Measurements from ENCODE around the gene CSK.

Gene CSK

DNA sequence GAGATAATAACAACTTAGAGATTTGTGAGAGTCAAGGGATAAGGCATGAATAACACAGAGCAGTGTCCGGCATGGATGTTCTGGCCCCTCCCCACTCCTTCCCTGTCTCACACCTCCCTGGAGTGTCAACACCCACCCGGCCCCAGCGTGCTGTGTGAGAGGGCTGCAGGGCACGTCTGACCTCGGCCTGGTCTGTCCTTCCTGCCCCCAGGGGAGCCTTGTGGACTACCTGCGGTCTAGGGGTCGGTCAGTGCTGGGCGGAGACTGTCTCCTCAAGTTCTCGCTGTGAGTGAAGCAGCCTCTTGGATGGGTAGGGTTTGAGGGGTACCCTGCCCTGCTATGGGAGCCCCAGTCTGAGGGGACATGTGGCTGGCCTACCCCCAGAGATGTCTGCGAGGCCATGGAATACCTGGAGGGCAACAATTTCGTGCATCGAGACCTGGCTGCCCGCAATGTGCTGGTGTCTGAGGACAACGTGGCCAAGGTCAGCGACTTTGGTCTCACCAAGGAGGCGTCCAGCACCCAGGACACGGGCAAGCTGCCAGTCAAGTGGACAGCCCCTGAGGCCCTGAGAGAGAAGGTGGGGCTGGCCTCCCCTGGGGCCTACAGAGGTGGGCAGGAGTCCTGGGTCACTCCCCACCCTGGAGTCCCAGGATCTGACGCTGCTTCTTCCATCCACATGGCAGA lies 19.6 kb downstream of the CSK start:
- DNase-seq (ENCODE audit: low read depth): no peak

DNA sequence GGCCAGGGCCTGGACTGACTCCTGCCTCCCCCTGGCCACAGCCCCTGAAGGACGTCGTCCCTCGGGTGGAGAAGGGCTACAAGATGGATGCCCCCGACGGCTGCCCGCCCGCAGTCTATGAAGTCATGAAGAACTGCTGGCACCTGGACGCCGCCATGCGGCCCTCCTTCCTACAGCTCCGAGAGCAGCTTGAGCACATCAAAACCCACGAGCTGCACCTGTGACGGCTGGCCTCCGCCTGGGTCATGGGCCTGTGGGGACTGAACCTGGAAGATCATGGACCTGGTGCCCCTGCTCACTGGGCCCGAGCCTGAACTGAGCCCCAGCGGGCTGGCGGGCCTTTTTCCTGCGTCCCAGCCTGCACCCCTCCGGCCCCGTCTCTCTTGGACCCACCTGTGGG lies 20.4 kb downstream of the CSK start:
- no peak for DNase-seq (ENCODE audit: low read depth)

DNA sequence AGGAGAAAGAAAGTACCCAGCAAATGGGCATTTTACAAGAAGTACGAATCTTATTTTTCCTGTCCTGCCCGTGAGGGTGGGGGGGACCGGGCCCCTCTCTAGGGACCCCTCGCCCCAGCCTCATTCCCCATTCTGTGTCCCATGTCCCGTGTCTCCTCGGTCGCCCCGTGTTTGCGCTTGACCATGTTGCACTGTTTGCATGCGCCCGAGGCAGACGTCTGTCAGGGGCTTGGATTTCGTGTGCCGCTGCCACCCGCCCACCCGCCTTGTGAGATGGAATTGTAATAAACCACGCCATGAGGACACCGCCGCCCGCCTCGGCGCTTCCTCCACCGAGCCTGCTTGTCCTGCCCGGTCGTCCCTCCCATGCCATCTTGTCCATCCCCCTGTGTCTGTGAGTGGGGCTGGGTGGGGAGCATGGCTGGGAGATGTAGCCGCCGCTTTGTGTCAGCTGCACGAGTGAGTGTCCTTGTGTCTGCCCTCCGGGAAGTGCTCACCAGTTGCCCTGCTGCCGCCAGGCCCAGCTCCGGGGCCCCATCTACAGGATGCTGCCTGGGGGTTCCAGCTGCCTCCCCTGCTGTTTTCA lies 21.1 kb downstream of the CSK start:
- DNase-seq (ENCODE audit: low read depth): no peak

DNA sequence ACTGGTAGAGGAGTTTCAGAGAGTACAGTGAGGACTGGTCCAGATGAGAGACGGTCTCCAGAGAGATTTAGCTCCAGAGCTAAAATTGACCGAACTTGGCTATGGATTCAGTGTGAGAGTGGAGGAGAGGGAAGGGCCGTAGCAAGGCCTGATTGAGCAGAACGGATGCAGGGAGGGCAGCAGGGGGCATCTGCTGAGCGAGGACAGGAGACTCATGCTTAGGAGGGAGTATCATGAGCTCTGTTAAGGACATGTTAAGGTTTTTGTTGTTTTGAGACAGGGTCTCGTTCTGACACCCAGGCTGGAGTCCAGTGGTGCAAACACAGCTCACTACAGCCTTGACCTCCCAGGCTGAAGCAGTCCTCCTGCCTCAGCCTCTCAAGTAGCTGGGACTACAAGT lies 23.1 kb downstream of the CSK start:
- no peak for DNase-seq (ENCODE audit: low read depth)

DNA sequence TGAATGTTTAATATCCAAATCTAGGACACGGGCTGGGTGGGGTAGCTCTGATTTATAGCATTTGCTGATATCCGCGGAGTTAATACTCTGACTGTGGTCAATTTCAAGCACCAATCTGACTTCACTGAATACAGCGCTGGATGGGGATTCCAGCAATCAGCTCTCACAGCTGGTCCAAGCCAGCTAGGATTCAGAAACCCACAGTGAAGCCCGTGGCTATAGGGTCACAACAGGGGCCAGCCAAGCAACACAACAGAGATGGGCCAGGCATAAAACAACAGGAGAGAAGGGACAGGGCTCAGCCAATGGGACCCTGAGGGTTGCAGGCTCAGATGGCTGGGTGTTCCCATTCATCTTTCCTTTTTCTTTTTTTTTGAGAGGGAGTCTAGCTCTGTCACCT lies 25.4 kb downstream of the CSK start:
- DNase-seq (ENCODE audit: low read depth): no peak

DNA sequence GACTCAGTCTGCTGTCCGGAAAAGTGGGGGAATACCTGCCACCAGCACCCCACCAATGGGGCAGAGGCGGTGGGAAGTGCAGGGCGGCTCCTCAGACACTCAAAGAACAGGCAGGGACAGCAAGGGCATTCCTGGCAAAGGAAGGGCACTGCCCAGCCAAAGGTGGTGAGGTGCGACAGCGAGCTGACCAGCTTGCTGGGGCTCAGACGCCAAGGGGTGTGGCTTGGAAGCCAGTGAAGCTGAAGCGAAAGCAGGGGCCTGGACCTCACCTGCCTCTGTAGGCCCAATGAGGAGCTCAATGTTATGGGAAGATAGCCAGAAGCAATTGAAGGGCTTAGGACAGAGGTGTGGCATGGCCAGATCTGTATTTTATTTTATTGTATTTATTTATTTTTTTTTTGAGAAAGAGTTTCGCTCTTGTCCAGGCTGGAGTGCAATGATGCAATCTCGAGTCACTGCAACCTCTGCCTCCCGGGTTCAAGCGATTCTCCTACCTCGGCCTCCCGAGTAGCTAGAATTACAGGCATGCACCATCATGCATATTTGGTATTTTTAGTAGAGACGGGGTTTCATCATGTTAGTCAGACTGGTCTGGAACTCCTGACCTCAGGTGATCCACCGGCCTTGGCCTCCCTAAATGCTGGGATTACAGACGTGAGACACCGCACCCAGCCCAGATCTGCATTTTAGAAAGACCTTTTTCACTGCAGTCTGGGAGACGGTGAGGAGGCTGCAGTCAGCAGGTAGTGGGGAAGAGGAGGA lies 26.4 kb downstream of the CSK start:
- no peak for DNase-seq (ENCODE audit: low read depth)

DNA sequence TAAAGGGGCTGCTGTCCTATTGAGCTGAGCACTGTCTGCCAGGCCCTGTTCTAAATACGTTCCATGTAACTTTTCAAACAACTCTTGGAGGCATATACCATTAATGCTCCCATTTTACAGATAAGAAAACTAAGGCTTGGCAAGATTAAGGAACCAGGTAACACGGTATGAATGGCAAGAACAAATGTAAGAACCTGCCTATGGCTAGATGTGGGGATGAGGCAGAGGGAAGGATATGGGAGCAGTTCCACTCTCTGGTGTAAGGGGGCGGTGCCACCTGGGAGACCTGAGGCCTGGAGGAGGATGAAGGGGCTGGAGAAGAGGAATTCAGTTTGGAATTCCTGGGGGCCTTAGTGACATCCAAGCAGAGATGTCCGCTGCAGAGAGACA lies 27.0 kb downstream of the CSK start:
- DNase-seq (ENCODE audit: low read depth): no peak

DNA sequence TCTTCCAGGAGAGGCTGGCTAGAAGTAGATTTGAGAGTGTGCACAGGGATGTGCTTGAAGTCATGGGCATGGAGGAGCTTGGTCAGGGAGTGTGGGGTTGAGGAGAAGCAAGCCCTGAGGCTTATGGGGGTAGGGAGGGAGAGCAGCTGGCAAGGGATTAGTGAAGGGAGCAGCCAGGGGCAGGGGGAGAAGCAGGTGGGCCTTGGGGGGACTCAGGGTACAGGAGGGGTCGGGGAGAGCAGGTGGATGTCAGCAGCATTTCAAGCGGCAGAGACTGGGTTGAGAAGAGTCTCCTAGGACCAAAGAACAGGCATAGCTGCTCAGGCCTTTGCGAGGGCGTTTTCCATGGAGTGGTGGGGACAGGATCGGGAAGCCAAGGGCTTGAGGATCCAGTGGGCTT lies 27.4 kb downstream of the CSK start:
- DNase-seq (ENCODE audit: low read depth): no peak

DNA sequence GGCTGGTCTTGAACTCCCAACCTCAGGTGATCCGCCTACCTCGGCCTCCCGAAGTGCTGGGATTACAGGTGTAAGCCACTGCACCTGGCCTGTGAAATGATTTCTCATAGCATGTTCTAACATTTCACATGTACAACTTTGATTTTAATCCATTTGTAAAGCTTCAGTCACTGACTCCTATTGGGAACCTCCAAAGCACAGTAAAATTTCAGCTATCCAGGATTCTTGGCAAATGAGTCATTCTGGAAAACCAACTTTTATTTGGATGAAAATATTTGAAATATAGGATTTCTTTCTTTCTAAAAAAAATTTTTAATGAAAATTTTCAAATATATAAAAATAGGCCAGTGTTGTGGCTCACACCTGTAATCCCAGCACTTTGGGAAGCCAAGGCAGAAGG lies 28.1 kb downstream of the CSK start:
- no peak for DNase-seq (ENCODE audit: low read depth)

DNA sequence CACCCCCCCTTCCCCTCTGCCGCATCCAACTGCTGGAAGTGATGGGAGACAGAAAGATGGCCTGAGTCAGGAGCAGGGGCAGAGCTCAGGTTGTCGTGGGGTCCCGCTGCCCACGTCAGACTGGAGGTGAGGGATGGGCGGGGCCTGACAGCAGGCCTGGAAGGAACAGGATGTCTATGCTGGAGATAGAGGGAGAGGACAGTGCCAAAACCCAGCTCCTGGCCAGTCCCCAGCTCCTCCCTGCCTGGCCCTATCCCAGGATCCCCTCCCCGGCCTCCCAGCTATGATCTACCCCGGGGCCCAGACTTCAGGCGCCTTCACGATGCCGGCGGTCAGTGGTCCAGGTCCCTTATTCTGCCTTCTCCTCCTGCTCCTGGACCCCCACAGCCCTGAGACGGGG lies 30.7 kb downstream of the CSK start, which contains the start of gene LMAN1L:
TSS of gene LMAN1L (plus strand) at position 303 of the 400 bp plus-strand sequence. CDS start at position 323, 20 bp downstream.
- DNase-seq (ENCODE audit: low read depth): no peak

DNA sequence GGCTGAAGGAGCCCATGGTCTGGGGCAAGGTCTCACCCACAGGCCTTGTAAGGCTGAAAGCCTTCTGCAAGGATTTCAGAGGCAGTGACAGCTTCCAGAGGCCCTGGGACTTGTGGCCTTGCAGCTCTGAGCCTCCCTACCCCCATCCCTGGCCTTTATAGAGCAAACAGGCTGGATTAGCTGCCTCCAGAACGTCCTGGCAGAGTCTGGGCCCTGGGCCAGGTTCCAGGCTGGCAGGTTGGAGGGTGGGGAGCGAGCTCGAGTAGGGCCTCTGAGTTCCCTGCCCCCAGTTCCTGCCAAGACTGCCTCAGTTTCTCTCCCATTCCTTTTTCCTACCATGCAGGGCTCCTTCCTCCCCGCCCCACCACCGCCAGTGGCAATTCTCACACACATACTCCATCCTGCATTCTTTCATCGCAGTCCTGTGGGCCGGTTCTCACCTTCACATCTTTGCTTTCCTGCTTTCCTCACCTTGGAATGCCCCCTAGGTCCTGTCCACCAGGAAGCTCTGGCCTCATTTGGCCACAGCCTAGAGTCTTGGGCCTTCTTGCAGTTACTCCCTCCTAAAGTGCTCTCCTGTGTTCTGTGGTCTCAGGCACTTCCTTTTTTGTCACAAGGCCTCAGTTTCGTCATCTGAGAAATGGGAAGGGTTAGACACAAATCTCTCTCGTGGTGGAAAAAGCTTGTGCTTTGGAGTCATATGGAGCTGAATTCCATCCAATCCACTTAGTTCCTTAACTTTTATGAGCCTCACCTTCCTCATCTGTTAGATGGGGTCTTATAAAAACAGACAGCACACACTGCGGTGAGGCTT lies 33.4 kb downstream of the CSK start:
- DNase-seq (ENCODE audit: low read depth): no peak

DNA sequence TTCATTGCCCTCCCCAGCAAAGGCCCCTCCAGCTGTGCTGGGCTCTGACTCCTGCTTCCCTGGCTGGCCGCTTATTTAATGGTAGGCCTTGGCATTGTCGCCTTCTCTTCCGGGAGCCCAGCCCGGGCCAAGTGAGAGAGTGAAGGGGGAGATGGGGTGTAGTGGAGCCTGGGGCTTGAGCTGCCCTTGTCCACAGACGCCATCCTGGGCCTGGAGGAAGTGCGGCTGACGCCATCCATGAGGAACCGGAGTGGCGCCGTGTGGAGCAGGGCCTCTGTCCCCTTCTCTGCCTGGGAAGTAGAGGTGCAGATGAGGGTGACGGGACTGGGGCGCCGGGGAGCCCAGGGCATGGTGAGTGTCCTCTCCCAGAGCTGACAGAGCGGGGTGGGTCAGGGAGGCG lies 34.1 kb downstream of the CSK start:
- no peak for DNase-seq (ENCODE audit: low read depth)

DNA sequence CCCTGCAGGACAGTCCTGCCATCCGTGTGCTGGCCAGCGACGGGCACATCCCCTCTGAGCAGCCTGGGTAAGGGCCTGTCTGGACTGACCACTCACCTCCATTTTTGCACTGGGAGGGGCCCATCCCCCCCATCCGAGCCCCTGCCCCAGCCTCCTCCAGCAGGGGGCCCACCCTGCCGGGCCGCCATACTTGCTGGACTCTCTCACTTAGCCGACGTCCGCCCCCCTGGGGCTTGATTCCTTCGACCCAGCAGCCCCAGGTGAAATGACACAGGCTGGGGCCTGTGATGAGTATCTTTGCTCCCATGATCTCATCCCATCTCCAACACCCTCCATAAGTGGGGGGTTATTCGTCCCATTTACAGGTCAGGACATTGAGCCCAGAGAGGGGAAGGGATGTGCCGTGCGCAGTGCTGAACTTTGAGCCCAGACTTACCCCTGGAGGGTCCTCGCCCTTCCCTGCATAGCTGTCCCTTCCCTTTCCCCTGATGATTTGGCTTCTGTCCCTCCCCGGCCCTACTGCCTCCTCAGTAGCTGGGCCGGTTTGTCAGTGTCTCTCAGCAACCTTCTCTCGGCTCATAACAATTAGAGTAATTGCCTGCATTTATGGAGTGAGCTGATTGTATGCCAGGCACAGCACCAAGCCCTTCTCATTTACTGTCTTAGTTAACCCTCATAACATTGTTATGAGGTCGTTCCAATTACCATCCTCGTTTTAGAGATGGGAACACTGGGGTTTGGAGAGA lies 34.9 kb downstream of the CSK start:
- no peak for DNase-seq (ENCODE audit: low read depth)

DNA sequence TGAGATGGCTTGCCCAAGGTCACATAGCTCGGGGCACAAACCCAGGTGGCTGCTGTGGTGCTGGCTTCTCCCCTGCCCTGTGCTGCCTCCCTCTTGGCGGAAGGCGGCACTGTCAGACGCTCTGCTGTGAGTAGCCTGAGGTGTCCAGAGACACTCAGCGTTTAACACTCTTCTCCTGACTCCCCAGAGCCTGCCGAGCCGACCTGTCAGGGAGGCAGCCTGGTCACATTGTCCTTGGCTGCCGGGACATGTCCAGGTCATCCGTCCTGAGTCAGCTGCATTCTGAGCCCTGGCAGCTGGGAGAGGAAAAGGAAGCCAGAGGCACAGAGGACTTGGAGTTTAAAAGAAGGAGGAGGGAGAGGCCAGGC lies 35.5 kb downstream of the CSK start:
- no peak for DNase-seq (ENCODE audit: low read depth)

DNA sequence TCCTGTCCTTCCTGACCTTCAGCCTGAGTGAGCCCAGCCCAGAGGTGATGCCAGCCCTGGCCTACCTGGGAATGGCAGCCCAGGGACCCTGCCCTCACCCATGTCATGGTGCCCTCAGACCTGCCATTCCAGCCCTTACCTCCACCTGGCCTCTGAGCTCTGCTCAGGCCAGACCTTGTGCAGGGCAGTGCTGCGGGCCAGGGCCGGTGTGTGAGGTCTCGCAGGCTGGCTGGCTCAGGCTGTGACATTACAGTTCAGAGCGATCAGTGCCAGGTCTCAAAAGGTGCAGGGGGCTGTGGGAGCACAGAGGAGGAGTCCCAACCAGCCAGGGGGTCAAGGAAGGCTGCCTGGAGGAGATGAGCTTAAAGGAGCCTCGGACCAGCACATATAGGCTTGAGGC lies 38.2 kb downstream of the CSK start:
- DNase-seq (ENCODE audit: low read depth): no peak

DNA sequence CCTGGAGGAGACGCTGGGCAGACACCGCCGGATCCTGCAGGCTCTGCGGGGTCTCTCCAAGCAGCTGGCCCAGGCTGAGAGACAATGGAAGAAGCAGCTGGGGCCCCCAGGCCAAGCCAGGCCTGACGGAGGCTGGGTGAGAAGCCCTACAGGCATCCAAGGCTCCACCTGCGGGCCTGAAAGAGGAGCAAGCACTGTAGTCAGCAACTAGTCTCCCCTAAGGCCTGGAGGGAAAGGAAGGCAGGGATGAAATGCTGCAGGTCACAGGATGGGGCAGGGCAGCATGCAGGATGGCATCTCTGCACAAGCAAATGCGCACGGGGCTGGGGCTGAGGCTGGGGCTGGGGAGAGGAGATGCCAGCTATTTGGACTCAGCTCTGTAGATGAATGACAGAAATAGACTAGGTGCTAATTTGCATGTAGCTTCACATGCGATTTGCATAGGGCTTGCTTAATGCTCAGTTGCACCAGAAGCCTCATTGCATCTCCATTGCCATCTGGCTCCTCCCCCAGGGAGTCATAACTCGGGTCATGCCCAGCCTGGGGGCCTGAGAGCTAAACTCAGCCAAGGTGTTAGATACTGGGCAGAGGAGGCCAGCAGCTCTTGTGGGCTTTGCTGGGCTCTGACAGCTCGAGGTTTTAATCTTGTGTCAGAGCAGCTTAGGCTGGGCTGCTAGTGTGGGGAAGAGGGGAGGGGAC lies 39.4 kb downstream of the CSK start:
- no peak for DNase-seq (ENCODE audit: low read depth)

DNA sequence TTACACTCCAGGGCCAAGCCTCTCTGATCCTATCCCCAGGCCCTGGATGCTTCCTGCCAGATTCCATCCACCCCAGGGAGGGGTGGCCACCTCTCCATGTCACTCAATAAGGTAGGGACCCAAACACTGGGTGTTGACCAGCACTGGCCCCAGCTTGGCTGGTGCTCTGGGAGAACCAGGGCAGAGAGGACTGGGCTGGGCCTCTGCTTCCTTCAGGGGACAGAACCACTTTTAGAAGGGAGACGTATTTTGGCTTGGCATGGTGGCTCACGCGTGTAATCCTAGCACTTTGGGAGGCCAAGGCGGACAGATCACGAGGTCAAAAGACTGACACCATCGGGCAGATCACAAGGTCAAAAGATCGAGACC lies 39.9 kb downstream of the CSK start:
- DNase-seq (ENCODE audit: low read depth): no peak

DNA sequence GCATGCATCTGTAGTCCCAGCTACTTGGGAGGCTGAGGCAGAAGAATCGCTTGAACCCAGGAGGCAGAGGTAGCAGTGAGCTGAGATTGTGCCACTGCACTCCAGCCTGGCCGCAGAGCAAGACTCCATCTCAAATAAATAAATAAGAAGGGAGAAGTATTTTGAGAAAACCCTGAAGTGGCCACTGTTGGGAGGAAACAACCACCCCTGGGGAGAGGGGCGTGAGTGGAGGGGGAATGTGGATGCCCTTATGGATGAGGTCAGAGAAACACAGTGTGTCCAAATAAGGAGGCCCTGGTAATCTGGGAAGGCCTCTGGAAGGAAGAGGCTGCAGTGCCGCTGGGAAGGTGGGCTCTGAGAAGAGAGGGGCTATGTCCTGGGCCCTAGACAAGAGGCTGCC lies 40.4 kb downstream of the CSK start:
- no peak for DNase-seq (ENCODE audit: low read depth)

DNA sequence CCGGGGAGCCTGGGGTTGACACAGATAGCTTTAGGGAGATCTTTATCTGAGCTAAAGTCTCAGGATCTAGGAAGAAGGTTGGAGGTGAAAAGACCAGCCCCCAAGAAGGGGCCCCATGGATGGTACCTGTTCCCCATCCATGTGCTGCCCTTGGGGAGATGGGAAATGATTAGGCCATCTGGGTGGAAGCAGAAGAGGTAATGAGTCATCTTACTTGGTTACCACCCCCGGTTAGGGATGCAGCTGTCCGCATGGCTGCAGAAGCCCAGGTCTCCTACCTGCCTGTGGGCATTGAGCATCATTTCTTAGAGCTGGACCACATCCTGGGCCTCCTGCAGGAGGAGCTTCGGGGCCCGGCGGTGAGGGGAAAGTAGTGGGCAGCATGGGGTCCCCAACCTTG lies 41.4 kb downstream of the CSK start:
- DNase-seq (ENCODE audit: low read depth): no peak

DNA sequence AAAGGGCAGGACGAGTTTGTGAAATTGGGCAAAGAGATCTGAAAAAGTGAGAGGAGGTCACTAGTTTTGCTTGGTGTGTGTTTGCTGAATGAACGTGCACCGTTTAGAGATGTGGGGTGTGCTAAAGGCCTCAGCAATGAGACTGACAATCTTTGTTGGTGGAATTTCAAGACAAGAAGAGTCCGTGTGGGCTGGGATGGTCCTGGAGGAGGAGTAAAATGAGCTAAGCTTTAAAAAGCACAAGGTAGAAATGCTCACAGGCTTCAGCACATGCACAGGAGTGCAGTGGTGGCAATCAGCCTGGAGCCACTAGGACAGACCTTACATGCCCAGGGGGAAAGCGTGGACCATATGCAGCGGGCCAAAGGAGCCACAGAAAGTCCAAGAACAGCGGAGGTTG lies 43.1 kb downstream of the CSK start:
- no peak for DNase-seq (ENCODE audit: low read depth)

DNA sequence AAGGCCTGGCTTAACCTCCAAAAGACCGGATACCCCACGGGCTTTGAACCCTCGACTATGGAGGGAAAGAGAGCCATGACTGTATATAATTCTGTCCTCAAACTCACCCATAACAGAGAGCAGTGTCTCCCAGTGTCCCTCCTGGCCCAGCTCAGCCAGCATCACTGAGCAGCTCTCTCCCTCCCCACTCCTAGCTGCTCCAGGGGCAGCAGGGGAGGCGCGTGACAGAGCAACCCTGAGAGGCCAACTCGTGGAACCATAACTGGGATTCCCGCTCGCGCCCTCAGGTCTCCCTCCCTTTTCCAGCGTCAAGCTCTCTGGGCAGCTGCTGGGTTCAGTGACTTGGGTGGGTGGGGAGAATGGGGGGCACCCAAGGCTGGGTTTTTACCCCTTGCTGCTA lies 44.0 kb downstream of the CSK start:
- no peak for DNase-seq (ENCODE audit: low read depth)
